PFSK-1 (cell line): ENCODE results near the gene OR51V1.

ENCODE experiments used
- POLR2AphosphoS5 ChIP-seq: IDR thresholded peaks from 2 replicates; pipeline ENCODE4 v1.6.1; 2012; ENCODE audit warnings: low read depth, mild to moderate bottlenecking, control low read depth, low read length, moderate library complexity
- REST ChIP-seq, 2 experiments: IDR thresholded peaks; 2 replicates each; pipeline versions ENCODE4 v1.6.1 to v1.8.0; 2011 to 2012; ENCODE audit warnings: low read depth in 2 of 2, low read length in 2 of 2, control low read depth in 1 of 2, inconsistent platforms in 1 of 2, mild to moderate bottlenecking in 1 of 2, moderate library complexity in 1 of 2; ENCODE audit not compliant: insufficient read depth in 1 of 2
- SIN3A ChIP-seq: IDR thresholded peaks from 2 replicates; pipeline ENCODE4 v1.6.1; 2012; ENCODE audit warnings: mild to moderate bottlenecking, low read length, moderate library complexity, borderline replicate concordance; ENCODE audit not compliant: insufficient read depth
- TAF1 ChIP-seq: IDR thresholded peaks from 2 replicates; pipeline ENCODE4 v1.6.1; 2012; ENCODE audit warnings: low read length, control low read depth, borderline replicate concordance; ENCODE audit not compliant: insufficient read depth

DNA sequence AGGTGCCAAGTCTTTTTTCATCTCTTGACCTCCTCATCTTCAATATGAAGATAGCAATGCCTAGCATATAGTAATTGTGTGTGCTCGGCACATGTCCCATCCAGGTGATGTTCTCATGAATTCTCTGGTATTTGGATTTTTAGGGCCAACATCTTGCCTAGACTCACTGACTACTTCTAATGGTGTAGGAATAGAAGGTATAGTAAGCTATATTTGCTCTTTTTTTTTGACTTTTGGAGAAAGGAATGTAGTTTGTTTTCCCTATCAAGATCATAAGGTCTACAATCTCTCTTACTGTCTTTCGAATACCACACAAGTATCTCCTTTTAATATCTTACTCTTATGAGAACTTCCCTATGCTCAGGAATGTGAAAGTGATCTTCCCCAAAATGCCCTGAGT lies 30.6 kb upstream of the OR51V1 start:
- TF ChIP-seq POLR2AphosphoS5: no peak
- TF ChIP-seq REST (IDR thresholded peaks at IDR 0.05; ENCODE audit: insufficient read depth in 1 of 2, low read depth in 2 of 2, low read length in 2 of 2): no peak
- no peak for TF ChIP-seq TAF1
- TF ChIP-seq SIN3A: no peak
